Measurements from ENCODE around the gene TMC3.
"Not testable (repeated sequence)": the region's sequence is repeated elsewhere in the genome, so short reads cannot be mapped to it uniquely, and the experiment has no call there.

The TMC3 gene

DNA sequence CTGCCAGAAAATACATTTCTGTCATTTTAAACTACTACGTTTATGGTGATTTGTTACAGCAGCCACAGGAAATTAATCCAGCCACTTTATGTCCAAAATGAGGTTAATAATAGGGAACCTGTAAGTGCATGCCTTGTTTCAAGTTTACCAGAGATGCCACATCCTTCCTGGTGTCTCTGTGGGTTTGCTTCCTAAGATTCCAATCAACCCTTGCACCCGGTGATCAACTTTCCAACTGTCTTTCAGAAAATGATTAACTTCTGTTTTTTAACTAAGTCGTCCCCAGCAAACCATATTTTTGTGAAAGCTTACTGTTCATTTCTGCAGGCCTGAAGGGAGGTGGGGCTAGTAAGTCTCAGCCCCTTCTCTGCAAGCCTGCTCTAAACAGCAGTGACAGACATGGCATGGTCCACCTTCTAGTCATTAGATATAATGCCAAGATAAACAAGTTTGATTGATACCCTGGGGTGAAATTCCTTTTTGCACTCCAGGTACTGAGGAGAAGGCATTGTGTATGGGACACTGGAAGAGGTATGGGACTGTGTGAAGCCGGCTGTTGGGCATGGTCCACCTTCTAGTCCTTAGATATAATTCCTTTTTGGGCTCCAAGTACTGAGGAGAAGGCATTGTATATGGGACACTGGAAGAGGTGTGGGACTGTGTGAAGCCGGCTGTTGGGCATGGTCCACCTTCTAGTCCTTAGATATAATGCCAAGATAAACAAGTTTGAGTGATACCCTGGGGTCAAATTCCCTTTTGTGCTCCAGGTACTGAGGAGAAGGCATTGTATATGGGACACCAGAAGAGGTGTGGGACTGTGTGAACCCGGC, 11.1 kb upstream of the TMC3 start:
- no peak for DNase-seq

DNA sequence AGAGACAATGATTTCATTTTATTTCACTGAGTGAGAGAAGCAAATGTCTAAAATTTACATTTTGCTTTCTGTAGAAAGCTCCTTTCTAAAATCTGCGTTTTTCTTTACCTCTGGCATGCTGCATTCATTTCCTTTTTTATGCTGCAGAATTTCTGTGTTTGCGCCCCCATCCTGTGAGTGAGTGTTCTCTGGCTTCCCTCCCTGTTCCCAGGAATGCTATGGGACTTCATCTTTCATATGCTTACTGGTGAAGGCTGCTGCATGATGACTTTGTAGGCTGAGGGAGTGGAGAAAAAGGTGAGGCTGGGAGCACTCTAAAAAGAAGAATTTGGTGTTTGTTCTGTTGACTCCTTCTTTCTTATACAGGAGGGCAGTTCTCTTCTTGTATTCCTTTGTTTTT, 7.7 kb upstream of the TMC3 start:
- DNase-seq, result no peak

DNA sequence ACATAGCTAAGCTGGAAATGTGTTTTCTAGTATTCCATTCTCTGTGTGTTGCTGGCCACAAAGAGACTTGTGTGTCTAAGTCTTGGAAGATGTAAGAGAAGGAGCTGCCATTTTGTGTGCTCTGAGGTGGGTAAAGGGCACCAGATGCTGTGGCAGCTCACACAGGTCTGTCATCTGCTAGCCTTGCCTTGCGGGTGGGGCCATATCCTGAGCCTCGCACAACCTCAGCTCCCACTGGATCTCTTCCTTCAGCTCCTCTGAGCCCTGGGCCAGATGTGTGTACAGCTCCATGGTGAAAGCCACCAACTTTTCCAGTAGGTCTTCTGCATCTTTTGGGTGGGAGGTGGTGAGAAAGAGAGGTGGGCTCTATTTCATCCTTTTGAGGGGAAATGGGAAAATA, 6.7 kb upstream of the TMC3 start:
- DNase-seq, result no peak

DNA sequence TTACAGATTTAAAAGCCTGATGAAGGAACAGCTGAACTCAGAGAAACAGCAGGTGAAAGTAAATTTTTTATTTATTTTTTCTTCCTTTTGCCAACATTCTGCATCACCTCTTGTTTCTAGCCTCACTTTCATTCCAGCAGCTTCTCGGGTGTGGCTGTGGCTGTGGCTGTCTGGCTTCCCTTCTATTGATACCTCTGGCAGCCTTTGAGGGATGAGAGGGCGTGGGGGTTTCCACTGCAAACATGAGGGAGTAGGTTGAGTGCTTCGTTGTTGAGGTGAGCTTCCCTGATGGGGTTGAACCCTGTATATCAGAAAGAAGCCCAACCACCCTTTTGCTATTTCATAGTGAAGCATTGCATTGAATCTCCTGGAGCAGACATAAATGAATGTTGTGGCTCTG, 6.2 kb upstream of the TMC3 start:
- no peak for DNase-seq

DNA sequence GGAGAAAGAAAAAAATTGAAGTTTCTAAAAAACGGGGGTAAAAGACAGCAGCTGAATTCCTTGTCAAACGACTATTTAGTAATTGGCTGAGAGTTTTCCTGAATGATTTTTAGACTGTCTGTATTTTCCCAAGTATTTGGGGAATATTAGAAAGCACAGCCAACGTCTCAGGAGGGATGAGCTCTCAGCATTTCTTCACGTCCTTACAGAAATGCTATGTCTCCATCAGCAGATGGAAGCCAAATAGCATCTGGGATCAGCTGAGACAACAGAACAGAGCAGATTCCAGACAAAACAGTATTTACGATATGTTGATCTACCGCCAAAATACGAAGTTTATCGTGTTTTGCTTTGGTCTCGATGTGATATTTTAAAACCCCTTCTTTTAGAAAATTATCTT, 5.3 kb upstream of the TMC3 start:
- DNase-seq, result no peak

DNA sequence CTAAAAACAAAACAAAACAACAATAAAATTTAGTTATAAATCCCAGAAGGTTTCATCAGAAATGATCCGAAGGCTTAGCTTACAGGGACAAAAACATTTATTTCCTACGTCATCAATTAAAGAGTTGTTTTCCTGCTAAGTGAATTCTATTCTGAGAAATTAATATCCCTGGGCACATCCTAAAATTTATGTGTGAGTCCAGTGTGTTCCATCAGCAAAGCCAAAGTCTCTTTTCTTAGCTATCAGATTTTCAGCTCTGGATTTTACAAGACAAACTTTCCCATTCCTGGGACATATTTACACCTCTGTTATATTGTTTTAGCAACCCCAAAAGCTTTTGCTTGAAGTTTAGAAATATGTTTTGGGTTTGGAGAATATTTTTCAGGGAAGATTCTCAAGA, 4.4 kb upstream of the TMC3 start:
- no peak for DNase-seq

DNA sequence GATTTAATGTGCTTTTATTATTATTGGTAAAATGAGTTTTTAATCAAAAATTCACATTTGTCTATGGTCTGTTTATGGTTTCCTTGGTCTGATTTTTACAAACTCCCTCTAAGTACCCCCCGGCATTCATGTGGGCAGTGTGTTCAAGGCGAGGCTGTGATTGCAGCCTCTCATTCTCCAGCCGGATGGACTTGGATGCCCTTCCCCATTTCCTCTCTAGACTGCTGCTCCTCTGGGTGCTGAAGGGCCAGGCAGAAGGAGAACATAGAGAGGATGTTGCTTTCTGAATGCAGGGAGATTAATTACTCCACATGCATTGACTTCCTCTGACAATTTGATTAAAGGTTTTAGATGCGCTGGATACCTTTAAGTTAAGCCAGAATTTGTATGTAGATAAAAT, 3.9 kb upstream of the TMC3 start:
- no peak for DNase-seq

DNA sequence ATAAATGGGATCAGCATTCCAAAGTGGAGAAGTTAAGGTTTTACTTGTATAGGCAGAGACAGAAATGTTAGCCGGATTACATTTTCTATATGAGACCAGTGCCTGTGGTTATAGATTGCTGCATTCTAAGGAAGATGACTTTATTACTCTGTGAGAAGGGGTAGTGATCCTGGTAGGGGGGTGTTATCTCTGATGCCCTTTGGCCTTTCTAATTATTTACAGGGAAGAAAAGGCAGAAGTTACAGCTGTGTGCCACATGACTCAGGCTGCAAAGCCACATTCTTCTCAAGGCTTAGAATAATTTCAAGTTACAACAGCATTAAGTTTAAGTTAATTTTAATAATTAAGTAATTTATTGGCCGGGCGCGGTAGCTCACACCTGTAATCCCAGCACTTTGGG, 2.2 kb upstream of the TMC3 start:
- DNase-seq, result no peak

DNA sequence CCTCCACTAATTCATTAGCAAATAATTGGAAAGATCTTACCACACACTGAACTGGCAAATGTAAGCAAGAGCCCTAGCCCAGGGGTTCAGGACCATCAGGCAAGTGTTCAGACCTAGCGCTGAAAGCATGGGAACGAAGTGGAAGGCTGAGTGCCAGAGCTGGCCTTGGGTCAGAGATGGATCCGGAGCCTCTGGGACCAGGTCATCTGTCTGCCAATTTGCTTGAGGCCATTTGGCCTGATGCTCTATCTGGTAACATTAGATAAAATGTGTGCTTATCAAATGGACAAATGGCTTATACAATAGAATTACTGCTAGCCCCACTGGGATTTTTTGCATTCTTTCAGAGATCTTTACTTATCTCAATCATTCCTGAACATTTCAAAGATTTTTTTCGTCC, 1.4 kb upstream of the TMC3 start:
- DNase-seq, result no peak

DNA sequence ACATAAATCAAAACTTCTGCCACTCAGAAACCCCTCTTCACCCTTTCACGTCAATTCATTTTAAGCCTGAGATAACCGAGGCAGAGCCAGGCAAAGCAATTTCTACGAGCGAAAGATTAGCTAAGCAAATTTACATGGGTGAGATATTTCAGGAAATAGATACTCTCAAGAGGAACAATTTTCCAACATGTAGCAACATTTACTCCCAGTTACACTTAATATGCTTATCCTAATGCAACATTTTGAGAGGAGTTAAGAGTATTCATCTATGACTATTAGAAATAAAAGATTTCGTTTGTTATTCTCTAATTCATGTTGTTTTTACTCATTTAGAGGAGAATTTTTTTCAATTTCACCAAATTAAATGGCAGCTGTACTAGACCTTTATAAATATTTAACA, 837 bp downstream of the TMC3 start:
- DNase-seq, result no peak

DNA sequence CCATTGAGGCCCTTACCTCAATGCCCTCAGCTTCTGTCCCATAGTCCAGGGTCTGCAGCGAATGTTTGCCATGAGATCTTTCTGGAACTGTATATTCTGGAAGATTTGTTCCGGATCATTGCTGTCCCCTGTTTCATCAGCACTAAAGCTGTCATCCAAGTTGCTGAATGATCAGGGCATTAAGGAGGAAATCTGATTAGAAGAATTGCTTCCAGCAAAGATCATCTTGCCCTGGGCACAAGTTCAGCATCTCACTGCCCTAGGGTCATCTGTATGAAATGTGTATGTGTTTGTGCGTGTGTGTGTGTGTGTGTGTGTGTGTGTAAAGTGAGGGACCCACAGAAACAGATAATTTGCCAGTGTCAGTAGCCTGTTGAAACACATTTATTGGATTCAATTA, 1.4 kb downstream of the TMC3 start:
- no peak for DNase-seq

DNA sequence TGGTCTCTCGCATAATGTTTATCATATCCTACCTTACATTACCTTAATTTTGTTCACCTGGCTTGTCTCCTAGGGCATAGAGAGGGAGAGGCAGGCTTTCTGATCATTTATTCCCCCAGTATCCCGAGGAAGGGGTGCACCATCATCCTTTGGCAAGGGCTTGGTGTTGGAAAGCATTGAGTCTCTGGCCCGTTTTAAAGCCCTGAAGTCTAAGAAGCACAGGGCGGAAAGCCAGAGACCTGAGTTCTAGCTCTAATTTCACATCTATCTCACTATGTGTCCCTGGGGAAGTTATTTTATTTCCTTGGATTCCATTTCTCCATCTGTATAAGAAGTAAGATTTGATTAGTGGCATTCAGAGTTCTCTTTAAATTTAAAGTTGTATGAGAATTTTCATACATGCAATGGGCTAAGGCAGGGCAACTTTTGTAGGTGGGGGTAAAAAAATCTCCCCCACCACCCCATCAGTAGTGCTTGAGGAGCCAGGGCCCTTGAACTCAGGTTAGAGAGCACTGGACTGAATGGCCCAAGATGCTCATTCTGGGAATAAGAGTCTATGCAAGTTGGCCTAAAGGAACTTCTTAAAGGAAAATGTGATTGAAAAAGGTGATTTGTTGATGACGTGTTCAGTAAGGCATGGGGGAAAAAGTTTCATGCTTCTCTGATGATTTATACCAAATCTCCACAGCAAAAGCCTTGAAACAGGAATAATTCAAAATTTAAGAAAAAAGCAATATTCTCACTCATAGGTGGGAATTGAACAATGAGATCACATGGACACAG, 10.1 kb downstream of the TMC3 start:
- no peak for DNase-seq

DNA sequence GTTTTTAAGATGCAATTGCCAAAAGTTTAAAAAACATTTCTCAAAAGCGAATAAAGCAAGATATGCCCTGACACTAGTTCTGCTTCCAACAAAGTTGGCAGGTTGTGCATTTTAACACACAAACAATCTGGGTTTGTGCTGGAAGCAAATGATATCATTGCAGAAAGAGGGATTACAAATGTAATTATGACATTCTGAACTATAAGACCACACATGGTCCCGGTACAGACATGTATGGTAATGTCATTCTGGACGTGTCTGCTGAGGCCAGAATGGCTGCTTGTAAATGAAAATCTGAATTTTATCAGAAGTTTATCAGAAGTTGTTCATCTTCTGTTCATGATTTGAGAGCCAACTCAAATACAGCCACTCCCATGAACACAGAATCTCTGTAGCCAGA, 10.7 kb downstream of the TMC3 start:
- no peak for DNase-seq

DNA sequence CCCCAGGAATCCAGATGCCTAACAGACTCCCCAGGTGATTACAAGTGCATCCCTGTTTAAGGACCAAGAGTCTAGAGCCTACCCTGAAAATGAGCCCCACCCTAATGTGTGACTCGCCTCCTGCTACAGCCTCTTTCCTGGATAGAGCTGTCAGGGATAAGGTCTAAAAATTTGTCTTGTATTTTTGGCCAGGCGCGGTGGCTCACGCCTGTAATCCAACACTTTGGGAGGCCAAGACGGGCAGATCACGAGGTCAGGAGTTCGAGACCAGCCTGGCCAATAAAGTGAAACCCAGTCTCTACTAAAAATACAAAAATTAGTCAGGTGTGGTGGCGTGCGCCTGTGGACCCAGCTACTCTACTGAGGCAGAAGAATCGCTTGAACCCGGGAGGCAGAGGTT, 11.2 kb downstream of the TMC3 start:
- DNase-seq, result no peak

DNA sequence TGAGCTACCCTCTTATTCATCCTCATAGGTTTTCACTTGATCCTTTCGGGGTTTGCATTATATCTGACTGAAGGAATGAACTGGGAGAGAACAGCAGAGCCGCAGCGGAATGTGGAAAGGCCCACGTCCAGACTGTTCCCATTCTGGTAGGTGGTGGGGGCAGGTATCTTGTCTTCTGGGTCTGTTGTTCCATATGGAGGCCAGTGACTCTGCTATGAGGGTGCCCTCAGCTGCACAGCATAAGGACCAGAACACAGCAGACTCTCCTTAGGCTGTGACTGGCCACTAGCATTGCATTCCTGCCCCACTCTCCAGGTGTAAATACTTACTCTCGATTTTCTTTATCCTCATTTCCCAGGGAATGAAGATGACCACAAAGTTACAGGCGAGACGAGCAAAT, 12.1 kb downstream of the TMC3 start:
- DNase-seq, result no peak

DNA sequence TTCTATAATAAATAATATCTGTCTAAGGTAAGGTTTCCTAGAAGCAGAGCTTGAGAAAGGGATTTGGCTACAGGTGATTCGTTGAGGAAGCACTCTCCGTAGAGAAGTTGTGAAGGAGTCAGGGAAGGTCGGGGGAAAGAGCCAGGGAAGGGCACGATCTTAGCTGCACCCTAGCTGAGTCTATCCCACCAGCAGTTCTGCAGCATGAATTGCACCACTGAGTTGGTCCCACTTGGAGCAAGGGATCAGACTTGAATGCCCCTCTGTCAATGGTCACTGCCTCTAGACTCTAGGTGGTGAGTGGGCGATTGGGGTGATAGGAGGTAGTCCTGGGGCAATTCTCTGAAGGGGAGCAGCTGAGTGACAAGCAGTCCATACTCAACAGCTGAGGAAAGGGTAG, 13.5 kb downstream of the TMC3 start:
- DNase-seq, result no peak

DNA sequence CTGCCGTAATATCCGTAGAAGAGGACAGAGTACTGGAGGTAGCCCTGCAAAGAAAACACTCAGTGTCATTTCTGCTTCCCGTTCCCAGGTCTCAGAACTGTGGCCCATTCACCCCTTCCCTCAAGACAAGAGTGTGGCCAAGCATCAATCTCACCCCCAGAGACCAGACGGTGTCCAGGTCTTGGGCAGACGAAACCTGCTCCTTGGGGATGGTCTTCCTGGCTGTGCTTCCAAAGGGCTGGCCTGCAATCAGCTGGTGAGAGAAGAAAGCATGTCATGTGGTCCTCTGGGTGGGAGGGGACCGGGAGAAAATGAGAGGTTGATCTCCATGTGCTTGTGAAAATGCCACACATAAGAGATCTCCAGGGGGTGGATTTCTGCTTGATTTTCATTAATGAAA, 15.8 kb downstream of the TMC3 start:
- DNase-seq, result no peak

DNA sequence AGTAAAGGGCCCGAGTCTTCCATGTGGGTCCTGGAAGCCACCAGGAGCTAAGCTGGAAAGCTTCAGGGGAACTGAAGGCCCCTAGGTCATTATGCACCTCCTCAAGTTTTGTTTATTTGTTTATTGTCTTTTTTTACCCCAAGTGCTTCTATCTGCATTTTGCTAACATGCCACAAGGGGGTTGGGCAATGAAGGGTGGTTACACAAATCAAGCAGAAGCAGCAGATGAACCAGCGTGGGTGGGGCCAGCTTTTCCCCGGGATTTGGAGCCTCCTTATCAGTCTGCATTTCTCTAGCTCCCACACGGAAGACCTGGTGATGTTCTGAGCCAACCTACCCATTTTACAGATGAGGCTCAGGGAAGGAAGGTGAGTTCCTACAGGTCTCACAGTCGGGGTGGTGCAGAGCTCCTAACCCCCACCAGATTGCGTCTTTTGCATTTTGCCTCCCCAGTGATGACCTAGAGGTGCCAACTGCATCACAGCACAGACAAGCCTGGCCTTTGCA, 16.8 kb downstream of the TMC3 start:
- no peak for DNase-seq

DNA sequence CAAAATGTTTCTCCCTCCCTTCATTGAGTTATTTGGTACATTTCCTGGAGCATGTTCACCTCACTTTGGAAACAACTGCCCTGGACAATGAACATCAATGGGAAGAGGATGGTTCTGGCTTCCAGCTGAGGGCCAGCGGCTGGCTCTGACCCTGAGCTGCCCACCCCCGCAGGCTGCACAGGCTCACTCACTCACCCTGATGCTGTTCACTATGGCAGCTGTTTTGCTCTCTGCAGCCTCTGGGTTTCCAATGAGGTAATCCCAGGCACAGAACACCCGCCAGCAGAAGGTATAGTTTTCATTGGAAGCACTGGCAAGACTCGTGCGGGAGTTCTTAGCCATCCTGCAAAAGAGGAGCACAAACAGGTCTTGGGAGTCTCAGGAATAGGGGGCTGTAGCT, 17.8 kb downstream of the TMC3 start:
- DNase-seq, result no peak

DNA sequence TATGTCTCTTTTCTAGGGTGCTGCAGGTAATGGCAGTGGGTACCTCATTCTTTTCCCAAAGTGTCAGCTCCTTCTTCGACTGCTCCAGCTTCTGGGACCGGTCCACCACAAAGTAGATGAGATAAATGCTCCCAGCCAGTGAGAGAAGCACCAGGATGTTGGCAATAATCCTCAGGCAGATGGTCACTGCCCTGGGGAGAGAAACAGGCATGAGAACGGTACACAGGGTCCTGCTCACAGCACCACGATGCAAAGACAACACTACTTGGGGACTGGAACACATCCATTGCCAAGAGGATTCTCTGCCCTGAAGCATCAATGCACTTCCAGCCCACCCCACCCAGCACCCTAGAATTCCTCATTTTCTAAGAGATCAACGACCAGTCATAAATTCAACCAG, 22.4 kb downstream of the TMC3 start:
- DNase-seq, result no peak

DNA sequence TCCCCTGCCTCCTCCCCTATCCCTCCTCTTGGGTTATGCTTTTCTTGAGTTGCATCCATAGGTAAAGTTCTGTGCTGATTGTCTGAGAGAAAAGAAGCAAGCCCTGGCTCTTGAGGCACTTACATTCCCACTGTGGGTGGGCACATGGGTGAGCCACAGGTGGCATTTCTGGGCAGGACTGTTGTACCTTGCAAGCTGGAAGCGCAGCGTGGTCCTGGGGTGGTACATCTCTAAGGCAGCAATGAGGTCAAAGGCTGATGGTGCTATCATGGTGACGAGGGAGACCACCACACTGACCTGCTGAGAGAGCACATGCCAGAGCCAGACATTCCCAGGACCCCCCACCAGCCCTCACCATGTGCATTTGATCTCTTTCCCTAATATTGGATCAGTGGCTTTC, 24.7 kb downstream of the TMC3 start:
- DNase-seq, result no peak

DNA sequence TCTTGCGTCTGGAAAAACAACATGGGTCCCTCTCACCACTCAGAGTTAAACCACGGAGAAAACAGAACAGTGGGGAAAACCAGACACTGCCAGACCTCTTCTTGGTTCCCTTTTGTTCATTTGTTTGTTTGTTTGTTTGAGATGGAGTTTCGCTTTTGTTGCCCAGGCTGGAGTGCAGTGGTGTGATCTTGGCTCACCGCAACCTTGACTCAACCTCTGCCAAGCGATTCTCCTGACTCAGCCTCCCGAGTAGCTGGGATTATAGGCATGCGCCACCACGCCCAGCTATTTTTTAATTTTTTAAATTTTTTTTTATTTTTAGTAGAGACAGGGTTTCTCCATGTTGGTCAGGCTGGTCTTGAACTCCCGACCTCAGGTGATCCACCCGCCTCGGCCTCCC, 25.3 kb downstream of the TMC3 start:
- DNase-seq, result not testable (repeated sequence)

DNA sequence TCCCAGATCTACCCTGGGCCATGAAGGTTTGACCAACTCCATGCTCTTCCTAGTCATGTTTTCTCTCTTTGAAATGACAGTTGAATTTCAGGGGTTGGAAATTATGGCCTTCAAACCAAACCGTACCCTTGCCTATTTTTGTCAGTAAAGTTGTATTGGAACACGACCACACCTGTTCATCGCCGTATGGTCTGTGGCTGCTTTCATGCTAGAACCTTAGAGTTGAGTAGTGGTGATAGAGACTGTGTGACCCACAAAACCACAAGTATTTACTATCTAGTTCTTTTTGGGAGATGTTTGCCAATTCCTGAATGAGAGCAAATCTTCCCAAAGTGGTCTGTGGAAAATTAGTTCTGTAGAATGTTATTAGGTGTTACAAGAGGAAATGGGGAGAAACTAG, 26.1 kb downstream of the TMC3 start:
- no peak for DNase-seq

DNA sequence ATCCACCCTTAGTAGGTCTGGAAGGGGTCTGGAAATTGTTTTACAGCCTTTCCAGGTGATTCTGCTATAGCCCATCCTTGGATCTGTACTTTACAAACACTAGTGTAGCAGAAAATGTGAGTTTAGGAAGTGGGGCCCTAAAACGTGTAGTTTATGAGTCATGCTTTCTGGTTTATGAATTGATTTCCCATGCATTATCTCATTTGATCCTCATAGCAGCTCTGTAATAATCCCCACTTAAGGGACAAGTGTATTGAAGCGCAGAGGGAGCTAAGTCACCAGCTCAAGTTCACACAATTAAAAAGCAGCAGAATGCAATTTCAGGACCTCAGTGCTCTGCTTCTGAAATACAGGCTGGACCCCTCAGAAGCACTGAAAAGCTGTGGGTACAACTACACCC, 27.4 kb downstream of the TMC3 start:
- DNase-seq, result no peak

DNA sequence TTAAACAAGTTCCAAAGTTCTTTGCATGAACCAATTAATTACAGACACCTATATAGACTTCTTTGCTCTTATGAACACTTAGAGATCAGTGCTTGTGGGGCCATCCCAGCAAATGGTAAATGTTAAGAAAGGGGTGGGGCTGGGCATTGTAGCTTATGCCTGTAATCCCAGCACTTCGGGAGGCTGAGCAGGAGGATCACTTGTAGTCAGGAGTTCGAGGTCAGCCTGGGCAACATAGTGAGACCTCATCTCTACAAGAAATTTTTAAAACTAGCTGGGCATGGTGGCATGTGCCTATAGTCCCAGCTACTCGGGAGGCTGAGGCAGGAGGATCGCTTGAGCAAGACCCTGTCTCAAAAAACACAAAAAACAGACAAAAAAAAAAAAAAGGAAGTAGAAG, 30.6 kb downstream of the TMC3 start:
- DNase-seq, result no peak

All from activated CD8-positive, alpha-beta memory T cell treated with anti-CD3 and anti-CD28 coated beads, Interleukin-2, amount 50 U/mL, for 48 hours (primary cell).